NOMO-1 (cell line): Measurements from ENCODE around the gene PKP4.
A peak's percentile ranks its signal among the peaks of the same experiment; 100 is the strongest.

Source experiments
- DNase-seq, 2 experiments: peaks; one replicate each; lab custom pipeline; 2025; ENCODE audit not compliant: unreplicated experiment in 2 of 2; lab: John Stamatoyannopoulos, UW

The PKP4 gene

GRCh38 chr2:158637357-158637756 is 180.6 kb downstream of the PKP4 start:
- no peak for DNase-seq

DNA sequence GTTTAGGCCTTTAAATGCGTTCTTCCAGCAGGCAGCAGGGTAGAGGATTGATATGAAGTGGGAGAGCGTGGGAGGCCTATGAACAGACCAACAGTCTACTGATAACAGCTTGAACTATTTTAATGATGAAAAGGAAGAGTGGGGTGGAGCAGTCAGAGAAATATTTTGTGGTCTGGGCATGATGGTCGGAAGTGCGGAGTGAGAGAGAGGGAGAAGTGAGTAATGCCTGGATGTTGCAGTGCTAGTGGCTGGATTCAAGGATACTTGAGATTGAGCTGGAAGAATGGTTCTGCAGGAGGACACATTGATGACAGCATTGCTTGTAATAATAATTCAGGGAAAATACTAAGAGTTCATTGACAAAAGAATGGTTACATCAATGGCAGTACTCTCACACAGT is 187.4 kb downstream of the PKP4 start:
- no peak for DNase-seq

GRCh38 chr2:158645299-158645698 is 188.5 kb downstream of the PKP4 start:
- DNase-seq: no peak

GRCh38 chr2:158647436-158648231 is 190.9 kb downstream of the PKP4 start:
- DNase-seq: no peak

DNA sequence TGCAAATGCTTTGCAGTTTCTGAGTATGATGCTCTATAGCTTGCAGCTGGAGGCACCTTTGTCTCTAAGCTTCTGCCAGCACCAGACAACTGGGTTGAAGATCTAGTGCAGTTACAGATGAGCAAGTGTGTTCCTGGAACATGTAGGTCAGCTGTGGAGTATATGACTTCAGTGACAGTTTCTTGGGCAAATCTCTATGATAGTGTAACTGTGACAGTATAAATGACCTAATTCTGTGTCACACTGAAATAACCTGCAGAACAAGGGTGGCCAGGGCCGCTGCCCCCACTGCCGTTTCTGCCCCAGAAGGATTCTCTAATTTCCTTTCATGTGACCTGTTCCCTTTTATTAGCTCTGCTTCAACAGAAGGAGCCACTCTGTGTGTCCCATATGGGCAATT is 193.1 kb downstream of the PKP4 start:
- DNase-seq: no peak

DNA sequence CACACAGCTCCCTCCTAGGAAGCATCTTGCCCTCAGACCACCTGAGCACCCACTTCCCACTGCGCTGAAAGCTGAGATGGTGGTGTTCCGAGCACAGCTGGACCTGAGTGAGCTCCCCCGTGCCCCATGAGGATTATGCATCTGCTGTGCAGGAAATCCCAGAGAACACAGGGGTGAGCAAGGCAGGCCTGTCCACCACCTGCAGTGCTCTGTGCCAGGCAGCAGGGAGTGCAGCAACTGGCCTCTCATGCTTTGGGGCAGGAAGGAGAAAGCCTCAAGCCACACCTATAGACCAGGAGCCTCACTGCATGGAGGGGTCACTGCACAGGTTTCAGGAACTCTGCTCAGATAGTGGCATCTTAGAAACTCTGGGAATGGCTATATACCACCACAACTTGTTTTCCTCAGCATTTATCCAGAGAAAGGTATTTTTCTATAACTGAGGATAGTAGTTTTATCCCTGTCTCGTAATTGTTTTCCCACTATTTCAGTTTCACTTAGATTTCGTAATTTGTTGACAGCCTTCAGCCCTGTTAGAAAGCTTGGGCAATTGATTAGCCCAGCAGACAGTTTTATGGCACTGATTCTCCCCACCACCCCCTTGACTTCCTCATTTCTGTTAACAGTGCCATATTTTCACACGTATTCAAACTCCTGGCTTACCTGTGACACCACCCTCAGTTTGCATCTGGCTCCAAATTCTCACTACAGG is 194.1 kb downstream of the PKP4 start:
- DNase-seq: peak; percentile 55 to 56

- DNase-seq: no peak
Observed at GRCh38 chr2:158651358-158652057, 194.8 kb downstream of the PKP4 start.

DNA sequence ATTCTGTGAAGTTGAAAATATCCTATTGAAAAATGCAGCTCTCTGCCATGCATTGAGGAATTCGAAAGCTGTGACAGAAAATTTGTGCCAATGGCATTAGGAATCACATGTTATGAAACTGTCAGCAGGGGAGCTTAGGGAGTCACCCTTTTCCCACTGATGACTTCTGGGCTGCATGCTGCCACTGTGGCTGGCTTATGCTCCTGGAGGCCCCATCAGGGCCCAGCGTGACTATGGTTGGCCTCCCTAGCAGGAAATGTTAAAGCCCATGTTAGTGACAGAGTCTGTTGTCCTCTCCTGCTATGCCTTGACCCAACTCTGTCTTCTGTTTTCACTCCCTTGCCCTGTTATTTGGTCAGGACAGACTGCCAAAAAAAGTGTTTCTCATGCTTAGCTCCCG is 198.9 kb downstream of the PKP4 start:
- DNase-seq: no peak

DNA sequence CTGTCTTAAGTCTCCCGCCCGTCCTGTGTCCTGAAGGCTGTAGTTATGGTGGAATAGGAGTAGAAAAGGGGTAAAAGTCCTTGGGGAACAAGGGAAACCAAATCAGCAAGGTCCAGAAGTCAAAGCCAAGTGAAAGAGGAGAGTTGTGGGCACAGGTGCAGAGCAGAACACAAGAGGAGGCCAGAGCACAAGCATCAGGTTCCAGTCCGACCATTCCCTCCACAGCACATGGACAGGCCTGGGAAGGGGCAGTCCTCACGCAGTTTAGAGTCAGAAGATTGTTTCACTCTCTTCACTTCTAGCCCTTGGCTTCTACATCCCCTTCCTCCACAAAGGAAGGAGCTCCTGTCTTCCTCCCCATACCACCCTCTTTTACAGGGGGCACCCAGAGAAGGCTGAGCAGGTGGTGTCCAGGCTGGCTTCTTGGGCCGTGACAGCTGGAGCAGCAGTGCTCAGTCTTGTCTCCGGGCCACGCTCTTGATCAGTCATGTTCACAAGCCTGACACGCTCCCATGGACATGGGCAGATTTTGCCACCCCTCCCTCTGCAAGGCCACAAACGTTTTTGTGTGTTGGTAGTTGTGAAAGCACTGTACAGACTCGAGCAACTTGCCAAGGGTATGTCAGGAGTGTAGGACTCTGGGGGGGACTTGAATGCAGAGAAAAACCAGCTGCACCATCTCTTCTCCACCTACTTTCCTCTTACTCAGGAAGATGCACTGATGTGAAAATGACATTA is 199.9 kb downstream of the PKP4 start:
- DNase-seq: no peak

DNA sequence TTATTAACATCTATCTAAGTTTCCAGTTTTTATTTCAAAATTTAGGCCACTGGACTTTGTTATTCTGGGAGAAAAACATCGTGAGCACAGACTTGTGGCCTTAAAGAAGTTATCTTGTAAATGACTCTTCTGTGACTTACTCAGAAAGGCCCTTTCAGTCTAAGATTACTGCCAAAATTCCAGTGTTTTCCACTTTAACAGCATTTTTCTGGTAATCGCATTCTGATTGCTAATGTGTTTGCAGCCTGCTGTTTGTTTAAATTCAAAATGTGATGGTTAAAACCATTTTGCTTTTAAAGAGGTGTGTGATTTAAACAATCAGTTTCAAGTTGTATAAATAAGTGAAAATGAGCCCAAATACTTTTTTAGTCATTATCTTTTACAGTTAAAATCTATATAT is 201.6 kb downstream of the PKP4 start:
- DNase-seq: no peak

- no peak for DNase-seq
Observed at GRCh38 chr2:158659483-158659882, 202.7 kb downstream of the PKP4 start.

- DNase-seq: no peak
Observed at GRCh38 chr2:158661231-158661630, 204.5 kb downstream of the PKP4 start.

GRCh38 chr2:158662421-158662820 is 205.7 kb downstream of the PKP4 start:
- no peak for DNase-seq

DNA sequence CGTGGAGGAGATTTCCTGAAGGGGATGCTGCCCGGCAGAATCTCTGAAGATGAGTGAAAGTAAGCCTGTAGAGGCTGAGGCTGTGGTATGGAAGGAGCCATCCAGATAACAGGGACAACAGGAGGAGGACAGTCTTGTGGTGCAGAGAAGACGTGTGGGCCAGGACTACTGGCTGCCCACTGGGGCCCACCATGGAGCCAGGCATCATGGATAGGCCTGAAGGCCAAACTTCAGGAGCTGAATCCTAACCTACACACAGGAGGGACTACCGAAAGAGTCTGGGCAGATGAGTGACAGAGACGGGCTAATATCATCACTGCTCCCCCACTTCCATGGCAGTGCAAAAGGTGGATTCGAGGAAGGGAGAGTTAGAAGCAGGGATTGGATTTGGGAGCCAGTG is 207.0 kb downstream of the PKP4 start:
- no peak for DNase-seq

GRCh38 chr2:158664987-158665386 is 208.2 kb downstream of the PKP4 start:
- no peak for DNase-seq

DNA sequence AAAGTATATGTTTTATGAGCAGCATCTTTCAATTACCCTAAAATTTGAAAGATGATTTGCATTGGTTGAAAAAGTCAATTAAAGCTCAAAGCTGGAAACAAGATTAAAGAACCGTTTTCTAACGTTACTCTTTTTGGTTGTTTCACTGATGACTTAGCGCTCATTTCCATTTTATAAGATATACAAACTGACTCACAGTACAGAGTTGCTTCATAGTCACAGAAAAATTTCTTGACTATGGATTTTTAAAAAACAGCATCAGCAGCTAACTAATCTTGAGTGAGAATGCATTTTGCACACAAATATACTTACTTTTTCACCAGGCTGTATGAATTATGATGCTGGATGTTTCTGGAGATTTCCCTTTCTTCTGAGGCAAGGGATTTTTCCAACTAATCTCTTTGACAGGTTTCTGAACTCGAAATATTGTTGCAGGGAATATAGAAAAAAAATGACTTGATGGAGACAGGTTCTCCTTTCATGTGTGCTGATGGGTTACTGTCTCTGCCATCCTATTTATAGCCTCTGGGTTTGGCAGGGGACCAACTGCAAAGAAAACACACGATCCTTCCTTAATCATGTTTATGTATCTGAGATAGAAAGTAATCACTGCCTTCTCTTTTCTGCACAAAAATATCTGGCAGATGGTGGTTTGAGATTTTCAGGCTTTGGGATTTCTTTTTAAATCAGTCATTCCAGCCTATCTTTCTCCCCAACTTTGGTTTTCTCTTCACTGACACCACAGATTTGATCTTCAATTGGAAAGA is 209.0 kb downstream of the PKP4 start:
- no peak for DNase-seq

DNA sequence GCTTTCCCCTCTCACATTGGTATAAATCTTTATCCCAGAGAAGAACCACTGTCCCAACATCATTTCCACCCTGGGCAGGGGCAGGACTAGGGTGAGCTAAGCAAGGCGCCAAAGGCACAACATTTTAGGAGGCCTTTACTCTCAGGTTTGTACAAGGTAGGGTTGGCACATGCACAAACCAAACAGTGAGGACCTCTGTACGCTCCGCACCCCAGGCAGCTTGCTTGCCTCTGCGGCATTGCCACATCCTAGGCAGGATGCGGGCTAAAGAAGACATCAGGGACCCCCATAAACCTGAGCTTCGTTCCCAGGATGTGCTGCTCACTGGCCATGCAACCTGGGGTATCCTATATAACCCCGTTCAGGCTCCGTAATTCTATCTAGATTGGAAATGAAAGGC is 210.2 kb downstream of the PKP4 start:
- DNase-seq: no peak

GRCh38 chr2:158667586-158667985 is 210.8 kb downstream of the PKP4 start:
- DNase-seq: no peak

- no peak for DNase-seq
Observed at GRCh38 chr2:158668001-158668765, 211.4 kb downstream of the PKP4 start.

DNA sequence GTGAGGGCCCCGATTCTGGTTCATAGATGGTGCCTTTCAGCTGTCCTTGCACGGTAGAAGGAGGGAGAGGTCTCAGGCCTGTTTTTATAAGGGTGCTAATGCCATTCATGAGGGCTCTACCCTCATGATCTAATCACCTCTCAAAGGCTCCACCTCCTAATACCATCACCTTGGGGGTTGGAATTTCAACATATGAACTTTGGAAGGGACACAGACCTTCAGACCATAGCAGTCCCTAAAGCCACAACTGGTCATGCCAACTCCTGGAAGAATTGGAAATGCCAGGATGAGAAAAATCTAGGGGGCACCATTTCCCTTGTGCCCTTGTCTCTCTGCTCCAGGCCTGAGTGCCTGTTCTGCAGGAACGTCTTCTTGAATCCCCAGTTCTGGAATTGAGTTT is 213.5 kb downstream of the PKP4 start:
- DNase-seq: no peak
